HEK293 (cell line): ENCODE results near the gene SNX13.

Experiments
- CTCF ChIA-PET: fragments of 350-600 bp; formaldehyde crosslinking; extraction: SDS; loops from one replicate; lab custom pipeline; 2021; ENCODE audit warnings: antibody characterized with exemption; lab: Yijun Ruan, JAX
- POLR2A ChIA-PET: fragments of 300-600 bp; formaldehyde crosslinking; extraction: SDS; loops from one replicate; lab custom pipeline; 2020; ENCODE audit warnings: antibody characterized with exemption, inconsistent platforms; lab: Yijun Ruan, JAX
- H3K27ac ChIP-seq: fragments of 200-500 bp; sonication (Bioruptor generic); 2 replicates; pipeline ENCODE4 v1.5.1; 2014; ENCODE audit warnings: low read depth, low read length, control low read depth, inconsistent platforms; ENCODE audit errors: extremely low read depth
- H3K36me3 ChIP-seq, 2 experiments: fragments of 200-500 bp in 1 of 2; sonication (Bioruptor generic) in 1 of 2; 1 replicate in 1 of 2; 2 replicates in 1 of 2; pipeline ENCODE4 v1.5.1; 2014 to 2017; ENCODE audit warnings: inconsistent platforms in 2 of 2, low read length in 2 of 2; ENCODE audit not compliant: control insufficient read depth in 2 of 2, insufficient read depth in 1 of 2
- H3K4me1 ChIP-seq: fragments of 200-500 bp; sonication (Bioruptor generic); 2 replicates; pipeline ENCODE4 v1.5.1; 2014; ENCODE audit warnings: mild to moderate bottlenecking, low read length, inconsistent platforms; ENCODE audit not compliant: control insufficient read depth, insufficient read depth
- H3K4me3 ChIP-seq: 2 replicates; pipeline ENCODE4 v1.5.1; 2011; ENCODE audit warnings: low read depth, mild to moderate bottlenecking, control low read depth, low read length, moderate library complexity
- H3K9me3 ChIP-seq: fragments of 200-500 bp; sonication (Bioruptor generic); 2 replicates; pipeline ENCODE4 v1.5.1; 2014; ENCODE audit warnings: low read depth, low read length, inconsistent platforms; ENCODE audit not compliant: control insufficient read depth, insufficient read depth
- BCL6B ChIP-seq: fragments of 450-650 bp; formaldehyde crosslinking; IDR thresholded peaks from 2 replicates; pipeline ENCODE4 v1.5.1; 2017; ENCODE audit warnings: missing biosample characterization, missing genetic modification characterization
- FEZF1 ChIP-seq: fragments of 450-650 bp; formaldehyde crosslinking; IDR thresholded peaks from 2 replicates; pipeline ENCODE4 v1.5.1; 2016; ENCODE audit warnings: missing biosample characterization, missing genetic modification characterization
- GFI1B ChIP-seq: fragments of 450-650 bp; formaldehyde crosslinking; IDR thresholded peaks from 2 replicates; pipeline ENCODE4 v1.5.1; 2016; ENCODE audit warnings: missing biosample characterization, missing genetic modification characterization
- KLF16 ChIP-seq: fragments of 450-650 bp; formaldehyde crosslinking; IDR thresholded peaks from 2 replicates; pipeline ENCODE4 v1.5.1; 2017; ENCODE audit warnings: missing biosample characterization, missing genetic modification characterization
- SETDB1 ChIP-seq: IDR thresholded peaks from one replicate; pipeline ENCODE4 v1.6.1; 2017; ENCODE audit warnings: mild to moderate bottlenecking, low read length, moderate library complexity, mixed read lengths; ENCODE audit not compliant: insufficient read length
- SP7 ChIP-seq: fragments of 450-650 bp; formaldehyde crosslinking; IDR thresholded peaks from 2 replicates; pipeline ENCODE4 v1.5.1; 2016; ENCODE audit warnings: missing biosample characterization, missing genetic modification characterization
- ZBTB48 ChIP-seq: fragments of 450-650 bp; formaldehyde crosslinking; IDR thresholded peaks from 2 replicates; pipeline ENCODE4 v1.5.1; 2016; ENCODE audit warnings: missing biosample characterization, missing genetic modification characterization
- ZFHX2 ChIP-seq: fragments of 450-650 bp; formaldehyde crosslinking; conservative IDR thresholded peaks from 2 replicates; pipeline ENCODE4 v1.5.1; 2016; ENCODE audit warnings: missing biosample characterization, missing genetic modification characterization
- ZNF157 ChIP-seq: fragments of 450-650 bp; formaldehyde crosslinking; IDR thresholded peaks from 2 replicates; pipeline ENCODE4 v1.5.1; 2016; ENCODE audit warnings: missing biosample characterization, missing genetic modification characterization
- ZNF175 ChIP-seq: fragments of 450-650 bp; formaldehyde crosslinking; IDR thresholded peaks from 2 replicates; pipeline ENCODE4 v1.5.1; 2016; ENCODE audit warnings: missing biosample characterization, missing genetic modification characterization
- ZNF239 ChIP-seq: fragments of 450-650 bp; formaldehyde crosslinking; IDR thresholded peaks from 2 replicates; pipeline ENCODE4 v1.5.1; 2016; ENCODE audit warnings: missing biosample characterization, missing genetic modification characterization
- ZNF292 ChIP-seq: fragments of 450-650 bp; formaldehyde crosslinking; IDR thresholded peaks from 2 replicates; pipeline ENCODE4 v1.5.1; 2016; ENCODE audit warnings: low read depth, missing biosample characterization, missing genetic modification characterization, borderline replicate concordance
- ZNF335 ChIP-seq: fragments of 450-650 bp; formaldehyde crosslinking; conservative IDR thresholded peaks from 2 replicates; pipeline ENCODE4 v1.5.1; 2016; ENCODE audit warnings: missing biosample characterization, missing genetic modification characterization
- ZNF354C ChIP-seq: fragments of 450-650 bp; formaldehyde crosslinking; IDR thresholded peaks from 2 replicates; pipeline ENCODE4 v1.5.1; 2016; ENCODE audit warnings: missing biosample characterization, missing genetic modification characterization, low read depth, borderline replicate concordance
- ZNF416 ChIP-seq: fragments of 450-650 bp; formaldehyde crosslinking; IDR thresholded peaks from 2 replicates; pipeline ENCODE4 v1.5.1; 2016; ENCODE audit warnings: missing biosample characterization, missing genetic modification characterization
- ZNF621 ChIP-seq: fragments of 450-650 bp; formaldehyde crosslinking; IDR thresholded peaks from 2 replicates; pipeline ENCODE4 v1.5.1; 2017; ENCODE audit warnings: missing biosample characterization, missing genetic modification characterization
- ZNF624 ChIP-seq: fragments of 450-650 bp; formaldehyde crosslinking; IDR thresholded peaks from 2 replicates; pipeline ENCODE4 v1.5.1; 2017; ENCODE audit warnings: missing biosample characterization, missing genetic modification characterization
- ZNF626 ChIP-seq: fragments of 450-650 bp; sonication (Bioruptor Pico); formaldehyde crosslinking; IDR thresholded peaks from 2 replicates; pipeline ENCODE4 v1.5.1; 2018; ENCODE audit warnings: missing biosample characterization, missing genetic modification characterization, inconsistent platforms
- ZNF670 ChIP-seq: fragments of 450-650 bp; formaldehyde crosslinking; IDR thresholded peaks from 2 replicates; pipeline ENCODE4 v1.5.1; 2016; ENCODE audit warnings: missing biosample characterization, missing genetic modification characterization, low read depth
- ZNF704 ChIP-seq: fragments of 450-650 bp; formaldehyde crosslinking; IDR thresholded peaks from 2 replicates; pipeline ENCODE4 v1.5.1; 2016; ENCODE audit warnings: missing biosample characterization, missing genetic modification characterization
- ZNF768 ChIP-seq: fragments of 450-650 bp; formaldehyde crosslinking; IDR thresholded peaks from 2 replicates; pipeline ENCODE4 v1.5.1; 2018; ENCODE audit warnings: missing biosample characterization, mild to moderate bottlenecking, missing genetic modification characterization
- ZNF837 ChIP-seq: fragments of 450-650 bp; formaldehyde crosslinking; IDR thresholded peaks from 2 replicates; pipeline ENCODE4 v1.5.1; 2016; ENCODE audit warnings: missing biosample characterization, missing genetic modification characterization
- TF ChIP-seq, protein P1 (sequence below): fragments of 450-650 bp; formaldehyde crosslinking; IDR thresholded peaks from 2 replicates; pipeline ENCODE4 v1.5.1; 2017; ENCODE audit warnings: missing biosample characterization, missing genetic modification characterization
- TF ChIP-seq, protein P2 (sequence below): fragments of 450-650 bp; formaldehyde crosslinking; IDR thresholded peaks from 2 replicates; pipeline ENCODE4 v1.5.1; 2017; ENCODE audit warnings: missing biosample characterization, missing genetic modification characterization
- TF ChIP-seq, protein P3 (sequence below): fragments of 450-650 bp; formaldehyde crosslinking; IDR thresholded peaks from 2 replicates; pipeline ENCODE4 v1.5.1; 2016; ENCODE audit warnings: missing biosample characterization, missing genetic modification characterization

The SNX13 gene

DNA sequence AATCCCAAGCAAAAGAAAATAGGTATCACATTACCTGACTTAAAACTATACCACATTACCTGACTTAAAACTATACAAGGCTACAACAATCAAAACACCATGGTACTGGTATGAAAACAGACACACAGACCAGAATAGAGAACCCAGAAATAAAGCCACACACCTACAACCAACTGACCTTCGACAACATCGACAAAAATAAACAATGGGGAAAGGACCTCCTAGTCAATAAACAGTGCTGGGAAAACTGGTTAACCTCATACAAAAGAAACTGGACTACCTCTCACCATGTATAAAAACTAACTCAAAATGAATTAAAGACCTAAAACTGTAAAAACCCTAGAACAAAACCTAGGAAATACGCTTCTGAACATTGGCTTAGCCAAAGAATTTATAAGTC is 22.5 kb downstream of the SNX13 start:
- POLR2A ChIA-PET = no interaction called here
- no peaks in the 10 kb centered on the region for H3K4me1 ChIP-seq
- no peak overlapping the region for H3K27ac ChIP-seq
- TF ChIP-seq ZNF157 (tag by site-specific recombination) (no peak), GFI1B (no peak), ZNF768 (no peak), ZNF416 (no peak), ZFHX2 (tag by site-specific recombination) (no peak), ZBTB48 (no peak), FEZF1 (tag by site-specific recombination) (no peak), ZNF335 (tag by site-specific recombination) (no peak), ZNF239 (no peak), KLF16 (no peak), ZNF837 (tag by site-specific recombination) (no peak), ZNF354C (tag by site-specific recombination) (no peak), ZNF621 (no peak), SP7 (tag by site-specific recombination) (no peak)
- H3K9me3 ChIP-seq = no peaks in the 10 kb centered on the region
- H3K4me3 ChIP-seq = no peak overlapping the region
- no peaks in the 10 kb centered on the region for H3K36me3 ChIP-seq
- CTCF ChIA-PET = no interaction called here

GRCh38 chr7:17916786-17917185 is 23.5 kb downstream of the SNX13 start:
- POLR2A ChIA-PET = no interaction called here
- H3K4me3 ChIP-seq = no peak overlapping the region
- no peak for TF ChIP-seq BCL6B (tag by site-specific recombination)
- no peak for TF ChIP-seq ZNF624 (tag by site-specific recombination)
- H3K9me3 ChIP-seq = no peaks in the 10 kb centered on the region
- H3K27ac ChIP-seq = no peak overlapping the region
- CTCF ChIA-PET = no interaction called here
- H3K36me3 ChIP-seq = no peaks in the 10 kb centered on the region
- H3K4me1 ChIP-seq = no peaks in the 10 kb centered on the region

DNA sequence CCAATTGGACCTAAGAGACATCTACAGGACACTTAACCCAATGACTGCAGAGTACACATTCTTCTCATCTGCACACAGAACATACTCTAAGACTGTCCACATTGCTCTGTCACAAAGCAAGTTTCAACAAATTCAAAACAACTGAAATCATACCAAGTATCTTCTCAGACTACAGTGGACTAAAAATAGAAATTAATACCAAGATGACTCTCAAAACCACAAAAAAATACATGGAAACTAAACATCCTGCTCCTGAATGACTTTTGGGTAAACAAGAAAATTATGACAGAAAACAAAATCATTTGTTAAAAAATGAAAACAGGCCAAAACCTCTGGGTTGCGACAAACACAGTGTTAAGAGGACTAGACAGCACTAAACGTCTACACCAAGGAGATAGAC is 24.5 kb downstream of the SNX13 start:
- CTCF ChIA-PET = interaction anchor here (0.7 kb wide), 1 partner anchor 11 kb away, joined by 3 read pairs; no protein-coding TSS in a partner anchor
- H3K9me3 ChIP-seq = no peaks in the 10 kb centered on the region
- TF ChIP-seq, protein P1, sequence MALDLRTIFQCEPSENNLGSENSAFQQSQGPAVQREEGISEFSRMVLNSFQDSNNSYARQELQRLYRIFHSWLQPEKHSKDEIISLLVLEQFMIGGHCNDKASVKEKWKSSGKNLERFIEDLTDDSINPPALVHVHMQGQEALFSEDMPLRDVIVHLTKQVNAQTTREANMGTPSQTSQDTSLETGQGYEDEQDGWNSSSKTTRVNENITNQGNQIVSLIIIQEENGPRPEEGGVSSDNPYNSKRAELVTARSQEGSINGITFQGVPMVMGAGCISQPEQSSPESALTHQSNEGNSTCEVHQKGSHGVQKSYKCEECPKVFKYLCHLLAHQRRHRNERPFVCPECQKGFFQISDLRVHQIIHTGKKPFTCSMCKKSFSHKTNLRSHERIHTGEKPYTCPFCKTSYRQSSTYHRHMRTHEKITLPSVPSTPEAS = no peak
- TF ChIP-seq ZNF768 (no peak), ZNF626 (no peak), BCL6B (tag by site-specific recombination) (no peak), ZNF704 (tag by site-specific recombination) (no peak), ZNF175 (tag by site-specific recombination) (no peak), SETDB1 (no peak), ZNF292 (tag by site-specific recombination) (no peak), ZNF670 (no peak)
- TF ChIP-seq, protein P2, sequence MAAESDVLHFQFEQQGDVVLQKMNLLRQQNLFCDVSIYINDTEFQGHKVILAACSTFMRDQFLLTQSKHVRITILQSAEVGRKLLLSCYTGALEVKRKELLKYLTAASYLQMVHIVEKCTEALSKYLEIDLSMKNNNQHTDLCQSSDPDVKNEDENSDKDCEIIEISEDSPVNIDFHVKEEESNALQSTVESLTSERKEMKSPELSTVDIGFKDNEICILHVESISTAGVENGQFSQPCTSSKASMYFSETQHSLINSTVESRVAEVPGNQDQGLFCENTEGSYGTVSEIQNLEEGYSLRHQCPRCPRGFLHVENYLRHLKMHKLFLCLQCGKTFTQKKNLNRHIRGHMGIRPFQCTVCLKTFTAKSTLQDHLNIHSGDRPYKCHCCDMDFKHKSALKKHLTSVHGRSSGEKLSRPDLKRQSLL (tag by site-specific recombination) = no peak
- TF ChIP-seq, protein P3, sequence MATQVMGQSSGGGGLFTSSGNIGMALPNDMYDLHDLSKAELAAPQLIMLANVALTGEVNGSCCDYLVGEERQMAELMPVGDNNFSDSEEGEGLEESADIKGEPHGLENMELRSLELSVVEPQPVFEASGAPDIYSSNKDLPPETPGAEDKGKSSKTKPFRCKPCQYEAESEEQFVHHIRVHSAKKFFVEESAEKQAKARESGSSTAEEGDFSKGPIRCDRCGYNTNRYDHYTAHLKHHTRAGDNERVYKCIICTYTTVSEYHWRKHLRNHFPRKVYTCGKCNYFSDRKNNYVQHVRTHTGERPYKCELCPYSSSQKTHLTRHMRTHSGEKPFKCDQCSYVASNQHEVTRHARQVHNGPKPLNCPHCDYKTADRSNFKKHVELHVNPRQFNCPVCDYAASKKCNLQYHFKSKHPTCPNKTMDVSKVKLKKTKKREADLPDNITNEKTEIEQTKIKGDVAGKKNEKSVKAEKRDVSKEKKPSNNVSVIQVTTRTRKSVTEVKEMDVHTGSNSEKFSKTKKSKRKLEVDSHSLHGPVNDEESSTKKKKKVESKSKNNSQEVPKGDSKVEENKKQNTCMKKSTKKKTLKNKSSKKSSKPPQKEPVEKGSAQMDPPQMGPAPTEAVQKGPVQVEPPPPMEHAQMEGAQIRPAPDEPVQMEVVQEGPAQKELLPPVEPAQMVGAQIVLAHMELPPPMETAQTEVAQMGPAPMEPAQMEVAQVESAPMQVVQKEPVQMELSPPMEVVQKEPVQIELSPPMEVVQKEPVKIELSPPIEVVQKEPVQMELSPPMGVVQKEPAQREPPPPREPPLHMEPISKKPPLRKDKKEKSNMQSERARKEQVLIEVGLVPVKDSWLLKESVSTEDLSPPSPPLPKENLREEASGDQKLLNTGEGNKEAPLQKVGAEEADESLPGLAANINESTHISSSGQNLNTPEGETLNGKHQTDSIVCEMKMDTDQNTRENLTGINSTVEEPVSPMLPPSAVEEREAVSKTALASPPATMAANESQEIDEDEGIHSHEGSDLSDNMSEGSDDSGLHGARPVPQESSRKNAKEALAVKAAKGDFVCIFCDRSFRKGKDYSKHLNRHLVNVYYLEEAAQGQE (tag by site-specific recombination) = no peak

More for the DNA sequence above, 24.5 kb downstream of the SNX13 start:
- no peak overlapping the region for H3K27ac ChIP-seq
- POLR2A ChIA-PET = no interaction called here
- no peak overlapping the region for H3K4me3 ChIP-seq
- H3K4me1 ChIP-seq = no peaks in the 10 kb centered on the region
- no peaks in the 10 kb centered on the region for H3K36me3 ChIP-seq
